Erythroblast (primary cell): Measurements from ENCODE around the gene NEK4.

Source experiments
- GATA1 ChIP-seq: IDR thresholded peaks from 2 replicates; pipeline ENCODE4 v1.6.1; 2011; ENCODE audit warnings: low read depth, mild to moderate bottlenecking, control low read depth, low read length, moderate library complexity
- POLR2A ChIP-seq: IDR thresholded peaks from 2 replicates; pipeline ENCODE4 v1.6.1; 2011; ENCODE audit warnings: mild to moderate bottlenecking, low read length

GRCh38 chr3:52663098-52663497 lies 107.6 kb downstream of the NEK4 start:
- TF ChIP-seq POLR2A = no peak
- no peak for TF ChIP-seq GATA1
